HCT116 (cell line): ENCODE measurements around the gene MYZAP. TPM values are rescaled to one million over a fixed set of nuclear protein-coding genes. Genes with fewer than 3 reads are reported as not detected.

ENCODE experiments used
- ATAC-seq: fragments of 200-7000 bp; cut with Tn5 transposase; 2 replicates; pipeline ENCODE4 v1.9.1; 2020; ENCODE audit warnings: mild to moderate bottlenecking, moderate library complexity
- BruUV-seq: library from RNA; stranded (reverse); fragments of 400-500 nt; replicated peaks from 2 replicates; lab custom pipeline; 2021; lab: Mats Ljungman, UMichigan
- CTCF ChIA-PET: fragments of 300-600 bp; sonication (Branson Sonifier 250); formaldehyde crosslinking; loops from one replicate; lab custom pipeline; 2021; ENCODE audit warnings: antibody characterized with exemption; lab: Charles Lee
- POLR2A ChIA-PET: fragments of 300-600, 350-600 bp; sonication (Branson Sonifier 250); formaldehyde crosslinking; loops from one replicate; lab custom pipeline; 2021; ENCODE audit warnings: antibody characterized with exemption; lab: Charles Lee
- RAD21 ChIA-PET, 2 experiments: fragments of 300-600 bp; sonication (Branson Sonifier 250); formaldehyde crosslinking; loops; one replicate each; lab custom pipeline; 2023; ENCODE audit warnings: low total read pairs in 2 of 2; ENCODE audit not compliant: uncharacterized antibody in 2 of 2, unreplicated experiment in 2 of 2, low non-redundant PET in 1 of 2; lab: Charles Lee
- DNase-seq: peaks from one replicate; pipeline ENCODE4 v3.0.0-alpha.2; 2010; ENCODE audit warnings: low read depth, low spot score
- H2AFZ ChIP-seq: fragments of 200-600 bp; shearing (Covaris generic), sonication (generic); 2 replicates; pipeline ENCODE4 v1.6.1; 2017; ENCODE audit warnings: low read depth, mixed run types, mixed read lengths, antibody characterized with exemption, low read length; ENCODE audit not compliant: poor library complexity, severe bottlenecking
- H3K27ac ChIP-seq: 2 replicates; pipeline ENCODE4 v1.5.1; 2012; ENCODE audit warnings: low read depth, low read length
- H3K27me3 ChIP-seq: fragments of 200-600 bp; sonication (generic); 2 replicates; pipeline ENCODE4 v1.6.1; 2016; ENCODE audit warnings: mixed run types, low read length, mixed read lengths; ENCODE audit not compliant: insufficient read depth
- H3K36me3 ChIP-seq, 2 experiments: fragments of 200-500 bp in 1 of 2; fragments of 200-600 bp in 1 of 2; sonication (Bioruptor generic) in 1 of 2; sonication (generic) in 1 of 2; 2 replicates each; pipeline versions ENCODE4 v1.5.1 to v1.6.1; 2014 to 2016; ENCODE audit warnings: low read length in 2 of 2, inconsistent platforms in 1 of 2, mixed read lengths in 1 of 2, mixed run types in 1 of 2; ENCODE audit not compliant: insufficient read depth in 2 of 2, control insufficient read depth in 1 of 2
- H3K4me1 ChIP-seq, 2 experiments: fragments of 200-600 bp in 1 of 2; sonication (generic) in 1 of 2; 2 replicates each; pipeline versions ENCODE4 v1.5.1 to v1.6.1; 2012 to 2017; ENCODE audit warnings: low read length in 2 of 2, inconsistent platforms in 1 of 2, mild to moderate bottlenecking in 1 of 2, mixed read lengths in 1 of 2, mixed run types in 1 of 2, moderate library complexity in 1 of 2; ENCODE audit not compliant: insufficient read depth in 2 of 2, control insufficient read depth in 1 of 2
- H3K4me2 ChIP-seq: fragments of 200-600 bp; sonication (generic); 2 replicates; pipeline ENCODE4 v1.6.1; 2017; ENCODE audit warnings: mixed run types, low read length, mixed read lengths
- H3K4me3 ChIP-seq, 2 experiments: fragments of 200-600 bp in 1 of 2; sonication (generic) in 1 of 2; replicated peaks in 1 of 2; 2 replicates each; pipeline ENCODE4 v1.5.1; 2011 to 2016; ENCODE audit warnings: low read length in 2 of 2, control low read depth in 1 of 2, low read depth in 1 of 2, mild to moderate bottlenecking in 1 of 2, mixed read lengths in 1 of 2, mixed run types in 1 of 2
- H3K79me2 ChIP-seq: fragments of 200-600 bp; sonication (generic); 2 replicates; pipeline ENCODE4 v1.6.1; 2017; ENCODE audit warnings: mild to moderate bottlenecking, mixed run types, low read length, moderate library complexity, mixed read lengths; ENCODE audit not compliant: insufficient read depth
- H3K9ac ChIP-seq: fragments of 200-600 bp; sonication (generic); 2 replicates; pipeline ENCODE4 v1.6.1; 2016; ENCODE audit warnings: low read length, mixed read lengths
- H3K9me2 ChIP-seq: fragments of 200-600 bp; sonication (generic), shearing (Covaris generic); 2 replicates; pipeline ENCODE4 v1.6.1; 2017; ENCODE audit warnings: mixed run types, mild to moderate bottlenecking, moderate library complexity; ENCODE audit not compliant: insufficient read depth
- H3K9me3 ChIP-seq, 2 experiments: fragments of 200-500 bp in 1 of 2; fragments of 200-600 bp in 1 of 2; sonication (Bioruptor generic) in 1 of 2; sonication (generic) in 1 of 2; 2 replicates each; pipeline ENCODE4 v1.6.1; 2014 to 2017; ENCODE audit warnings: low read length in 2 of 2, mixed read lengths in 2 of 2, inconsistent platforms in 1 of 2, low read depth in 1 of 2, mild to moderate bottlenecking in 1 of 2, mixed run types in 1 of 2, moderate library complexity in 1 of 2; ENCODE audit not compliant: control insufficient read depth in 1 of 2, insufficient read depth in 1 of 2
- H4K20me1 ChIP-seq: fragments of 200-600 bp; sonication (generic), shearing (Covaris generic); 2 replicates; pipeline ENCODE4 v1.6.1; 2017; ENCODE audit warnings: mixed run types, mild to moderate bottlenecking, moderate library complexity; ENCODE audit not compliant: insufficient read depth
- CBX3 ChIP-seq: IDR thresholded peaks from 2 replicates; pipeline ENCODE4 v1.6.1; 2012; ENCODE audit warnings: low read depth
- ELF1 ChIP-seq: IDR thresholded peaks from 2 replicates; pipeline ENCODE4 v1.6.1; 2012; ENCODE audit warnings: low read depth, borderline replicate concordance
- FOSL1 ChIP-seq: IDR thresholded peaks from 2 replicates; pipeline ENCODE4 v1.6.1; 2012; ENCODE audit warnings: low read depth
- JUND ChIP-seq: IDR thresholded peaks from 2 replicates; pipeline ENCODE4 v1.6.1; 2012
- POLR2A ChIP-seq: IDR thresholded peaks from 2 replicates; pipeline ENCODE4 v1.7.0; 2011; ENCODE audit warnings: borderline replicate concordance; ENCODE audit not compliant: insufficient read depth, insufficient read length; ENCODE audit errors: extremely low read depth
- POLR2AphosphoS5 ChIP-seq: IDR thresholded peaks from 2 replicates; pipeline ENCODE4 v1.6.1; 2011; ENCODE audit warnings: mild to moderate bottlenecking, low read depth, low read length, moderate library complexity
- RAD21 ChIP-seq: IDR thresholded peaks from 2 replicates; pipeline ENCODE4 v1.6.1; 2012; ENCODE audit warnings: low read depth, mild to moderate bottlenecking
- REST ChIP-seq: IDR thresholded peaks from 2 replicates; pipeline ENCODE4 v1.6.1; 2012; ENCODE audit warnings: low read depth
- SP1 ChIP-seq: IDR thresholded peaks from 2 replicates; pipeline ENCODE4 v1.6.1; 2012; ENCODE audit warnings: low read depth
- SRF ChIP-seq: IDR thresholded peaks from 2 replicates; pipeline ENCODE4 v1.6.1; 2012; ENCODE audit warnings: low read depth
- ZFX ChIP-seq: fragments of 450-650 bp; IDR thresholded peaks from 2 replicates; pipeline ENCODE4 v1.6.1; 2017
- intact Hi-C: fragments of 100-400 bp; cut with micrococcal nuclease; formaldehyde crosslinking; loops from 2 replicates; pipeline ENCODE4 v1.10.0; 2022
- total RNA-seq: library from RNA; stranded (reverse); gene quantifications from one replicate; pipeline ENCODE4 v1.2.1, GENCODE V29; 2021; ENCODE audit not compliant: unreplicated experiment

Gene MYZAP
- total RNA-seq, 1 experiment from 2014 or later: 5.8 TPM

DNA sequence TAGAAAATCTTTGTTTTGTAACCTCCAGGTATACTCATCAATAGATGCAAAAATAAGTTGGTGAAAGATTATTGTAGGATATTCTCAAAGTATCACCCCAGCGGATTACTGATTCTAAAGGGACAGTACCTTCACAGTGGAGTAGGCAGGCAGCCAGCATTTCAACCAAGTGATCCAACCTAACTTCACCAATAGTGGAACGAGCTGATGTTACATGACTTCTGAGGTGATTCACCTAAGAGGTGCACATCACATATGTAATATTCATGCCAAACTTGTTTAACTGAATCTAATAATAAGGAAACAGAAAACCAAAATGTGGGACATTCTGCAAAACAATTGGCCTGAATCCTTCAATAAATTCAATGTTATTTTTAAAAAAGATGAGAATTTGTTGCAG is 14.3 kb downstream of the MYZAP start:
- ChIA-PET POLR2A (no interaction called here), RAD21 (no interaction called here), CTCF (interaction anchor here (1.2 kb wide), 1 partner anchor 14 kb away, joined by 3 read pairs; no protein-coding TSS in a partner anchor)
- no peak overlapping the region for H3K27ac ChIP-seq
- H3K79me2 ChIP-seq: no peaks in the 10 kb centered on the region
- no peaks in the 10 kb centered on the region for H3K9me2 ChIP-seq
- H3K9ac ChIP-seq: no peak overlapping the region
- no peaks in the 10 kb centered on the region for H3K9me3 ChIP-seq
- no peaks in the 10 kb centered on the region for H3K27me3 ChIP-seq
- H4K20me1 ChIP-seq: no peaks in the 10 kb centered on the region
- TF ChIP-seq SRF: no peak
- no peak for TF ChIP-seq SP1
- TF ChIP-seq POLR2AphosphoS5: no peak
- no peak for TF ChIP-seq JUND
- TF ChIP-seq RAD21: no peak
- no peak for TF ChIP-seq POLR2A
- no peak for TF ChIP-seq ZFX
- no peak for TF ChIP-seq ELF1
- no peak for TF ChIP-seq FOSL1
- no peak for TF ChIP-seq REST
- TF ChIP-seq CBX3: no peak
- no peaks in the 10 kb centered on the region for H3K36me3 ChIP-seq
- intact Hi-C loops: no loop called here
- H3K4me2 ChIP-seq: no peak overlapping the region
- peaks cover 28 to 51% of the 10 kb centered on the region in 2 experiments for H3K4me1 ChIP-seq
- DNase-seq (no peak), ATAC-seq (no peak)
- no peak overlapping the region for H3K4me3 ChIP-seq
- no peak overlapping the region for H2AFZ ChIP-seq
- BruUV-seq: no TSS peak
